ENCODE results near the gene CTBP2. TPM values are rescaled to one million over a fixed set of nuclear protein-coding genes. Genes with fewer than 3 reads are reported as not detected.
A peak's percentile ranks its signal among the peaks of the same experiment; 100 is the strongest.

CTBP2 gene
- total RNA-seq, 1 donor from 2014 or later, result 123 TPM

DNA sequence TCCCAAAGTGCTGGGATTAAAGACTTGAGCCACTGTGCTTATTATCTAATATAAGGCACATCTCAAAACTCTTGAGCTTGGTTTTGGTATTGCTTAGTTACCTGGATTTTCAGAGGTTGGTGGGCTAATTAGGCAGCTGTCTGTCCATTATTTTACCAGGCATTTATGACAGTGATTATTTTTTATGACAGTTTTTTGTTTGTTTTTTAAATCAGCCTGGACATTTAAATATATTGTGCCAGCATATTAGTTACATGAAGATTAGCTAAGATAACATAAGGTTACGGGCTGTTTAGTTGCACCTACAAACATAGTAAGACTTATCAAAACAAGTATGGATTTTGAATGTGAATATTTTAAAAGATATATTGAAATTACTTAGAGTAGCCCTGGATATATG, 221.1 kb downstream of the CTBP2 start:
- no peaks in the 10 kb centered on the region for H3K27me3 ChIP-seq (ENCODE audit: control insufficient read depth, insufficient read depth, low read length)
- DNase-seq (ENCODE audit: low read depth), result no peak
- FAIRE-seq, result no peak
- TF ChIP-seq, protein P1, sequence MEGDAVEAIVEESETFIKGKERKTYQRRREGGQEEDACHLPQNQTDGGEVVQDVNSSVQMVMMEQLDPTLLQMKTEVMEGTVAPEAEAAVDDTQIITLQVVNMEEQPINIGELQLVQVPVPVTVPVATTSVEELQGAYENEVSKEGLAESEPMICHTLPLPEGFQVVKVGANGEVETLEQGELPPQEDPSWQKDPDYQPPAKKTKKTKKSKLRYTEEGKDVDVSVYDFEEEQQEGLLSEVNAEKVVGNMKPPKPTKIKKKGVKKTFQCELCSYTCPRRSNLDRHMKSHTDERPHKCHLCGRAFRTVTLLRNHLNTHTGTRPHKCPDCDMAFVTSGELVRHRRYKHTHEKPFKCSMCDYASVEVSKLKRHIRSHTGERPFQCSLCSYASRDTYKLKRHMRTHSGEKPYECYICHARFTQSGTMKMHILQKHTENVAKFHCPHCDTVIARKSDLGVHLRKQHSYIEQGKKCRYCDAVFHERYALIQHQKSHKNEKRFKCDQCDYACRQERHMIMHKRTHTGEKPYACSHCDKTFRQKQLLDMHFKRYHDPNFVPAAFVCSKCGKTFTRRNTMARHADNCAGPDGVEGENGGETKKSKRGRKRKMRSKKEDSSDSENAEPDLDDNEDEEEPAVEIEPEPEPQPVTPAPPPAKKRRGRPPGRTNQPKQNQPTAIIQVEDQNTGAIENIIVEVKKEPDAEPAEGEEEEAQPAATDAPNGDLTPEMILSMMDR (IDR thresholded peaks at IDR 0.05; ENCODE audit: insufficient read depth, low read length, severe bottlenecking), result no peak
- H3K36me3 ChIP-seq (ENCODE audit: control insufficient read depth, insufficient read depth, low read length), result no peaks in the 10 kb centered on the region
- H3K4me3 ChIP-seq (ENCODE audit: low read depth, low read length), result no peak overlapping the region

DNA sequence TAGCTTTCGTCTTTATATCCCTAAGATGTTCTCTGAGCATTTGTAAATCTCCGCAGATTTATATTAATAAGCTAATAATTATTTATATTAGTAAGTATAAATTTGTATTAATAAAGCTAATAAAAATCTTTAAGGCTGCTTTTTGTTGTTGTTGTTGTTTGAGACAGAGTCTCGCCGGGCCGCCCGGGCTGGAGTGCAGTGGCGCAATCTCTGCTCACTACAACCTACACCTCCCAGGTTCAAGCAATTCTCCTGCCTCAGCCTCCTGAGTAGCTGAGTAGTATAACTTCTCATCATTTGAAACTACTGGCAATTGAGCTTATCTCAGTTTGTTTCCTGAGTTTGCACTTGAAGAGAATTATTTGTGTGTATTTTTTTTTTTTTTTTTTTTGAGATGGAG, 223.6 kb downstream of the CTBP2 start:
- Histone ChIP-seq H3K4me3 (ENCODE audit: low read depth, low read length) (no peak overlapping the region), H3K27me3 (ENCODE audit: control insufficient read depth, insufficient read depth, low read length) (no peaks in the 10 kb centered on the region), H3K36me3 (ENCODE audit: control insufficient read depth, insufficient read depth, low read length) (no peaks in the 10 kb centered on the region)
- TF ChIP-seq, protein P1 (IDR thresholded peaks at IDR 0.05; ENCODE audit: insufficient read depth, low read length, severe bottlenecking), result no peak
- FAIRE-seq (no peak), DNase-seq (ENCODE audit: low read depth) (no peak)

DNA sequence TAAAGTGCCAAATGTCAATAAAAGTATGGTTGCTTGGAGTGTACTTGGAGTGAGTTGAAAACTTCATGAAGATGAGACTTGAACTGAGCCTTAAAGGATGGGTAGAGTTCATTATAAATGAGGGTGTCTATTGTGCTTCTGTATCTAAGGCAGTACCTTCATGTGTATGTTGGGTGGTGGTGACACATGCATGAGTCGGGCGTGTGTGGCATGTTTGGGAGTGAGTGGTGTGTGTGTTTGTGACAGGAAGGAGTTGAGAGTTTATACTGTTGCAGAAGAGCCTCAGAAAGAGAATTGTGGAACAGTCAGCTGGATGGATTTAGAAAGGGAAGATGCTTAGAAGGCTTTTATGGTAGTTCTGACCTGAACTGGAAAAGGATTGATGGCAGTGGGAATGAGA, 224.4 kb downstream of the CTBP2 start:
- H3K4me3 ChIP-seq (ENCODE audit: low read depth, low read length), result no peak overlapping the region
- peak; percentile 77 for DNase-seq (ENCODE audit: low read depth)
- no peak for FAIRE-seq
- H3K27me3 ChIP-seq (ENCODE audit: control insufficient read depth, insufficient read depth, low read length), result no peaks in the 10 kb centered on the region
- TF ChIP-seq, protein P1 (IDR thresholded peaks at IDR 0.05; ENCODE audit: insufficient read depth, low read length, severe bottlenecking), result no peak
- no peaks in the 10 kb centered on the region for H3K36me3 ChIP-seq (ENCODE audit: control insufficient read depth, insufficient read depth, low read length)

Other genes with a start within 250 kb of the CTBP2 start
- gene ZRANB1, start 218.4 kb downstream of the CTBP2 start, total RNA-seq, result 26.5 and 29.5 TPM in 2 replicates